ENCODE data around the gene CEP350. TPM values are rescaled to one million over a fixed set of nuclear protein-coding genes. Genes with fewer than 3 reads are reported as not detected.
A peak's percentile ranks its signal among the peaks of the same experiment; 100 is the strongest.

Gene CEP350
- total and polyA plus RNA-seq, 10 of the 15 experiments (the other 5 are each of a cell fraction or from before 2014, with no cell fraction given), result 5.2 to 46.0 (median 23.1) TPM

DNA sequence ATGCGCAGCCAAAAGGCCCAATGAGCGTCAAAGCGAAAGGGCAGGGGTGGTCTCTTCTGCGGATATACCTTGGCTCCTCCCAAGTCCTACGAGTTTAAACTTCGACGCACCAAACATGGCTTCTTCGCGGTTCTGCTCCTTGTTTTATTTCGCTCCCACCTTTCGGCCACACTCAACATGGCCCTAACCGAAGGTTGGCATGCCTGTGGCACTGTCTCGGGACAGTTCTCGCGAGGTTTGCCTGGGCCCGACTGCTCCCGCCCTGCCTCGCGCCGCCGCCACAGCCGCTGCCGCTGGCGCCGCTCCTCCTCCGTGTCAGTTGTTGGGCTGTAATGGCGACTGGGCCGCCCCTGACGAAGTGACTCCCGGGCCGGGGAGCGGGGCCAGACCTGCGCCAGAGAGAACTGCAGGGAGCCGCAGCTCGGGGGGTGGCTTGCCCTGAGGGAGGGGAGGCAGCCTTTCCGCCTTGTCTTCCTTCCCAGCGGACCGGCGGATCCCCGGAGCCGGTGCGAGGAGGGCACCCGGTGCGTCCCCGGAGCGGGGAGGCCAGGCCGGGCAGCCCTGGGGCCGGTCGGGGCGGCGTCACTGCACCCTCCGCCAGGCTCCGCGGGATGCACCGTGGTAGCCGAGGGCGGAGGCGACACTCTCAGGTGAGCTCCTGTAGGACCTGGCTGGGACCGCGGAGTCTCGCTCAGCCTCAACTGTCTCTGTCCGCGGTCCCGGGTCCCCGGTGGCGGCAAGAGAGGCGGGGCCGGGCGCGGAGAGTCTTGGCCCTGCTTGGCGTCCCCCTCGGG is at the start of gene CEP350 (continued):
- TF ChIP-seq, protein P1, sequence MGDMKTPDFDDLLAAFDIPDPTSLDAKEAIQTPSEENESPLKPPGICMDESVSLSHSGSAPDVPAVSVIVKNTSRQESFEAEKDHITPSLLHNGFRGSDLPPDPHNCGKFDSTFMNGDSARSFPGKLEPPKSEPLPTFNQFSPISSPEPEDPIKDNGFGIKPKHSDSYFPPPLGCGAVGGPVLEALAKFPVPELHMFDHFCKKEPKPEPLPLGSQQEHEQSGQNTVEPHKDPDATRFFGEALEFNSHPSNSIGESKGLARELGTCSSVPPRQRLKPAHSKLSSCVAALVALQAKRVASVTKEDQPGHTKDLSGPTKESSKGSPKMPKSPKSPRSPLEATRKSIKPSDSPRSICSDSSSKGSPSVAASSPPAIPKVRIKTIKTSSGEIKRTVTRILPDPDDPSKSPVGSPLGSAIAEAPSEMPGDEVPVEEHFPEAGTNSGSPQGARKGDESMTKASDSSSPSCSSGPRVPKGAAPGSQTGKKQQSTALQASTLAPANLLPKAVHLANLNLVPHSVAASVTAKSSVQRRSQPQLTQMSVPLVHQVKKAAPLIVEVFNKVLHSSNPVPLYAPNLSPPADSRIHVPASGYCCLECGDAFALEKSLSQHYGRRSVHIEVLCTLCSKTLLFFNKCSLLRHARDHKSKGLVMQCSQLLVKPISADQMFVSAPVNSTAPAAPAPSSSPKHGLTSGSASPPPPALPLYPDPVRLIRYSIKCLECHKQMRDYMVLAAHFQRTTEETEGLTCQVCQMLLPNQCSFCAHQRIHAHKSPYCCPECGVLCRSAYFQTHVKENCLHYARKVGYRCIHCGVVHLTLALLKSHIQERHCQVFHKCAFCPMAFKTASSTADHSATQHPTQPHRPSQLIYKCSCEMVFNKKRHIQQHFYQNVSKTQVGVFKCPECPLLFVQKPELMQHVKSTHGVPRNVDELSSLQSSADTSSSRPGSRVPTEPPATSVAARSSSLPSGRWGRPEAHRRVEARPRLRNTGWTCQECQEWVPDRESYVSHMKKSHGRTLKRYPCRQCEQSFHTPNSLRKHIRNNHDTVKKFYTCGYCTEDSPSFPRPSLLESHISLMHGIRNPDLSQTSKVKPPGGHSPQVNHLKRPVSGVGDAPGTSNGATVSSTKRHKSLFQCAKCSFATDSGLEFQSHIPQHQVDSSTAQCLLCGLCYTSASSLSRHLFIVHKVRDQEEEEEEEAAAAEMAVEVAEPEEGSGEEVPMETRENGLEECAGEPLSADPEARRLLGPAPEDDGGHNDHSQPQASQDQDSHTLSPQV (IDR thresholded peaks at IDR 0.05), result peak; percentile 100
- TF ChIP-seq SMARCA5 (IDR thresholded peaks at IDR 0.05) (no peak; the same call in 1 of the 2 replicates), SREBF2 (IDR thresholded peaks at IDR 0.05; ENCODE audit: low read length) (no peak), TBL1XR1 (IDR thresholded peaks at IDR 0.05; ENCODE audit: low read depth, low read length) (no peak), POLR2AphosphoS2 (IDR thresholded peaks at IDR 0.05; ENCODE audit: low read depth, low read length) (peak; percentile 91), NR2C2 (IDR thresholded peaks at IDR 0.05; ENCODE audit: borderline replicate concordance, control insufficient read depth, insufficient read length, low read depth) (no peak), POLR2A (IDR thresholded peaks at IDR 0.05; ENCODE audit: low read depth, low read length) (peak; percentile 98), RUNX3 (IDR thresholded peaks at IDR 0.05; ENCODE audit: low read length) (peak; percentile 84), DPF2 (IDR thresholded peaks at IDR 0.05) (peak; percentile 73; the same call in 1 of the 2 replicates), ZSCAN29 (IDR thresholded peaks at IDR 0.05) (no peak), YBX1 (IDR thresholded peaks at IDR 0.05) (no peak), SPI1 (IDR thresholded peaks at IDR 0.05; ENCODE audit: borderline replicate concordance, insufficient read depth, low read depth, low read length) (no peak), CREM (IDR thresholded peaks at IDR 0.05; ENCODE audit: low read depth) (peak; percentile 91), CBFB (IDR thresholded peaks at IDR 0.05; ENCODE audit: low read depth) (peak; percentile 80), ETV6 (conservative IDR thresholded peaks at IDR 0.05 in 1 of 2, IDR thresholded peaks at IDR 0.05 in 1 of 2; ENCODE audit: borderline replicate concordance in 1 of 2, low read depth in 1 of 2) (no peak), HDAC6 (IDR thresholded peaks at IDR 0.05; ENCODE audit: unreplicated experiment) (no peak), TARDBP (IDR thresholded peaks at IDR 0.05; ENCODE audit: borderline replicate concordance) (no peak; the same call in 1 of the 2 replicates), TCF3 (IDR thresholded peaks at IDR 0.05; ENCODE audit: borderline replicate concordance, insufficient read depth, low read depth, low read length) (0 out of 2 replicates have a peak, but pooled peaks have one; percentile 54), STAT1 (conservative IDR thresholded peaks at IDR 0.05) (no peak), SMC3 (IDR thresholded peaks at IDR 0.05; ENCODE audit: borderline replicate concordance, low read length) (no peak), ZNF384 (IDR thresholded peaks at IDR 0.05; ENCODE audit: borderline replicate concordance, low read depth, low read length) (no peak), RAD21 (IDR thresholded peaks at IDR 0.05; ENCODE audit: insufficient read depth, low read depth, low read length) (no peak), HCFC1 (IDR thresholded peaks at IDR 0.05; ENCODE audit: low read length) (peak; percentile 93), CREB1 (IDR thresholded peaks at IDR 0.05; ENCODE audit: low read depth) (peak; percentile 79; the same call in 1 of the 2 replicates), ZNF24 (IDR thresholded peaks at IDR 0.05) (no peak)
- TF ChIP-seq, protein P2, sequence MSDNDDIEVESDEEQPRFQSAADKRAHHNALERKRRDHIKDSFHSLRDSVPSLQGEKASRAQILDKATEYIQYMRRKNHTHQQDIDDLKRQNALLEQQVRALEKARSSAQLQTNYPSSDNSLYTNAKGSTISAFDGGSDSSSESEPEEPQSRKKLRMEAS (IDR thresholded peaks at IDR 0.05; ENCODE audit: low read depth, low read length), result no peak; the same call in 1 of the 2 replicates
- TF ChIP-seq, protein P3, sequence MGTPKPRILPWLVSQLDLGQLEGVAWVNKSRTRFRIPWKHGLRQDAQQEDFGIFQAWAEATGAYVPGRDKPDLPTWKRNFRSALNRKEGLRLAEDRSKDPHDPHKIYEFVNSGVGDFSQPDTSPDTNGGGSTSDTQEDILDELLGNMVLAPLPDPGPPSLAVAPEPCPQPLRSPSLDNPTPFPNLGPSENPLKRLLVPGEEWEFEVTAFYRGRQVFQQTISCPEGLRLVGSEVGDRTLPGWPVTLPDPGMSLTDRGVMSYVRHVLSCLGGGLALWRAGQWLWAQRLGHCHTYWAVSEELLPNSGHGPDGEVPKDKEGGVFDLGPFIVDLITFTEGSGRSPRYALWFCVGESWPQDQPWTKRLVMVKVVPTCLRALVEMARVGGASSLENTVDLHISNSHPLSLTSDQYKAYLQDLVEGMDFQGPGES (IDR thresholded peaks at IDR 0.05), result no peak

Data from GM12878 (cell line).